ENCODE measurements around the gene ZNF444. TPM values are rescaled to one million over a fixed set of nuclear protein-coding genes. Genes with fewer than 3 reads are reported as not detected.
"Not testable (repeated sequence)": the region's sequence is repeated elsewhere in the genome, so short reads cannot be mapped to it uniquely, and the experiment has no call there.

ZNF444 gene
- total RNA-seq, 1 donor from 2014 or later = 94.9 TPM

- Histone ChIP-seq H3K36me3 (peaks cover 29 to 44% of the 10 kb centered on the region in 2 donors), H3K4me3 (no peak overlapping the region), H3K9me3 (no peaks in the 10 kb centered on the region), H3K4me1 (peaks cover 0 to 7% of the 10 kb centered on the region in 2 donors), H3K27ac (no peak overlapping the region), H3K27me3 (no peaks in the 10 kb centered on the region)
- no peak for TF ChIP-seq CTCF (IDR thresholded peaks at IDR 0.05)
- intact Hi-C loops (cut with DNase I) = no loop called here
- DNase-seq (ENCODE audit: low spot score in 2 of 2) = no peak
These were observed 39.1 kb upstream of the ZNF444 start for GRCh38 chr19:56101746-56102535.

- H3K27ac ChIP-seq = no peak overlapping the region
- no peak for DNase-seq (ENCODE audit: low spot score in 2 of 2)
- H3K27me3 ChIP-seq = no peaks in the 10 kb centered on the region
- H3K4me1 ChIP-seq = peaks cover 0 to 12% of the 10 kb centered on the region in 2 donors
- no peak overlapping the region for H3K4me3 ChIP-seq
- intact Hi-C loops (cut with DNase I) = no loop called here
- no peak for TF ChIP-seq CTCF (IDR thresholded peaks at IDR 0.05)
- no peaks in the 10 kb centered on the region for H3K9me3 ChIP-seq
- peaks cover 29 to 39% of the 10 kb centered on the region in 2 donors for H3K36me3 ChIP-seq
These were observed 38.0 kb upstream of the ZNF444 start for GRCh38 chr19:56103027-56103614.

GRCh38 chr19:56104423-56104822 is 36.7 kb upstream of the ZNF444 start:
- no peaks in the 10 kb centered on the region for H3K27me3 ChIP-seq

GRCh38 chr19:56105090-56105701 is 35.9 kb upstream of the ZNF444 start:
- intact Hi-C loops (cut with DNase I) = loop anchor here (1.0 kb wide), 3 partner anchors 16 to 66 kb away; partner anchors contain the start of genes ZNF444 and ZNF787
- Histone ChIP-seq H3K4me3 (peak overlapping the region; percentile 39 to 47), H3K27ac (peak overlapping the region; percentile 53 to 56)

More at GRCh38 chr19:56104423-56104822, 36.7 kb upstream of the ZNF444 start:
- TF ChIP-seq CTCF (IDR thresholded peaks at IDR 0.05) = no peak
- intact Hi-C loops (cut with DNase I) = no loop called here
- Histone ChIP-seq H3K36me3 (peaks cover 24 to 31% of the 10 kb centered on the region in 2 donors), H3K4me1 (peaks cover 12 to 25% of the 10 kb centered on the region in 2 donors), H3K4me3 (no peak overlapping the region), H3K9me3 (no peaks in the 10 kb centered on the region), H3K27ac (peak overlapping the region in 1 of 2 donors; percentile 56)
- DNase-seq (ENCODE audit: low spot score in 2 of 2) = no peak

GRCh38 chr19:56105831-56106396 is 35.2 kb upstream of the ZNF444 start:
- intact Hi-C loops (cut with DNase I) = loop anchor here (1.0 kb wide), 3 partner anchors 15 to 65 kb away; partner anchors contain the start of genes ZNF444 and ZNF787
- Histone ChIP-seq H3K4me1 (peaks cover 12 to 37% of the 10 kb centered on the region in 2 donors), H3K4me3 (peak overlapping the region in 1 of 2 donors; percentile 47), H3K36me3 (peaks cover 16 to 23% of the 10 kb centered on the region in 2 donors), H3K27ac (peak overlapping the region; percentile 53 to 56)
- not testable (repeated sequence) for DNase-seq (ENCODE audit: low spot score in 2 of 2); H3K27me3 ChIP-seq; H3K9me3 ChIP-seq

More at GRCh38 chr19:56105090-56105701, 35.9 kb upstream of the ZNF444 start:
- peak; percentile 65 to 81 (median 81) for TF ChIP-seq CTCF (IDR thresholded peaks at IDR 0.05)
- no peaks in the 10 kb centered on the region for H3K27me3 ChIP-seq
- H3K36me3 ChIP-seq = peaks cover 19 to 26% of the 10 kb centered on the region in 2 donors
- DNase-seq (ENCODE audit: low spot score in 2 of 2) = peak in 1 of 2 donors; percentile 86
- H3K9me3 ChIP-seq = no peaks in the 10 kb centered on the region
- peaks cover 12 to 32% of the 10 kb centered on the region in 2 donors for H3K4me1 ChIP-seq

All from ascending aorta (tissue), 2 donors.